ENCODE data around the gene MUC2. TPM values are rescaled to one million over a fixed set of nuclear protein-coding genes. Genes with fewer than 3 reads are reported as not detected.
A peak's percentile ranks its signal among the peaks of the same experiment; 100 is the strongest.

The MUC2 gene
- total RNA-seq, 1 donor from 2014 or later: not detected

GRCh38 chr11:1070594-1071462 lies 3.8 kb upstream of the MUC2 start:
- DNase-seq: peak; percentile 40

DNA sequence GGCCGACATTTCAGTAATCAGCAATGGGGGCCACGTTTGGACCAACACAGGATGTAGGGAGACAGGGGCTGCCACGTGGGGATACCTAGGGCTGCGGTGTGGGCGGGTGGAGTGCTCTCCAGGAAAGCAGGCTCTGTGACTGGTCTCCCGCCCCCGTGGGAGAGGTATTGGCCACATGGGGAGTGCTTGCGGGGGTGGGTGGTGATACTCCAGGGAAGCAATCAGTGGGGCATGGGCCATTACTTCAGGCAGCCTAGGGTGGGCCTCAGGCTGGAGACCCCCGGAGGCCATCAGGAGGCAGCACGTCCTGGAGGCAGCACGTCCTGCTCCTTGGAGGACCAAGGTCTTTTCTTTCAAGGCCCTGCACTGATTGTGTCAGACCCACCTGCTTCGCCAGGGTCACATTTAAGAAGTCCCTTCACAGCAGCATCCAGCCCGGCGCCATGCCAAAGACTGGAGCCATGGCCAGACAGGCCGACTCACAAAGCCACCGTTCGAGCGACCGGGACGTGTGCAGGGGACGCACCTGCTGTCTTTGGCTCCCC lies 3.0 kb upstream of the MUC2 start:
- no peaks in the 10 kb centered on the region for H3K36me3 ChIP-seq
- TF ChIP-seq, protein P1, sequence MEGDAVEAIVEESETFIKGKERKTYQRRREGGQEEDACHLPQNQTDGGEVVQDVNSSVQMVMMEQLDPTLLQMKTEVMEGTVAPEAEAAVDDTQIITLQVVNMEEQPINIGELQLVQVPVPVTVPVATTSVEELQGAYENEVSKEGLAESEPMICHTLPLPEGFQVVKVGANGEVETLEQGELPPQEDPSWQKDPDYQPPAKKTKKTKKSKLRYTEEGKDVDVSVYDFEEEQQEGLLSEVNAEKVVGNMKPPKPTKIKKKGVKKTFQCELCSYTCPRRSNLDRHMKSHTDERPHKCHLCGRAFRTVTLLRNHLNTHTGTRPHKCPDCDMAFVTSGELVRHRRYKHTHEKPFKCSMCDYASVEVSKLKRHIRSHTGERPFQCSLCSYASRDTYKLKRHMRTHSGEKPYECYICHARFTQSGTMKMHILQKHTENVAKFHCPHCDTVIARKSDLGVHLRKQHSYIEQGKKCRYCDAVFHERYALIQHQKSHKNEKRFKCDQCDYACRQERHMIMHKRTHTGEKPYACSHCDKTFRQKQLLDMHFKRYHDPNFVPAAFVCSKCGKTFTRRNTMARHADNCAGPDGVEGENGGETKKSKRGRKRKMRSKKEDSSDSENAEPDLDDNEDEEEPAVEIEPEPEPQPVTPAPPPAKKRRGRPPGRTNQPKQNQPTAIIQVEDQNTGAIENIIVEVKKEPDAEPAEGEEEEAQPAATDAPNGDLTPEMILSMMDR (IDR thresholded peaks at IDR 0.05): no peak
- intact Hi-C loops (cut with DNase I): no loop called here
- H3K27ac ChIP-seq: no peak overlapping the region
- peaks cover 17% of the 10 kb centered on the region for H3K4me1 ChIP-seq
- H3K9me3 ChIP-seq: no peaks in the 10 kb centered on the region
- DNase-seq: peak; percentile 39
- ATAC-seq: no peak
- no peak overlapping the region for H3K4me3 ChIP-seq
- H3K27me3 ChIP-seq: no peaks in the 10 kb centered on the region

More at GRCh38 chr11:1070594-1071462, 3.8 kb upstream of the MUC2 start:
- Histone ChIP-seq H3K4me3 (no peak overlapping the region), H3K36me3 (no peaks in the 10 kb centered on the region), H3K27ac (no peak overlapping the region), H3K9me3 (no peaks in the 10 kb centered on the region), H3K4me1 (peaks cover 17% of the 10 kb centered on the region), H3K27me3 (no peaks in the 10 kb centered on the region)
- ATAC-seq: no peak
- intact Hi-C loops (cut with DNase I): no loop called here
- TF ChIP-seq, protein P1 (IDR thresholded peaks at IDR 0.05): no peak

DNA sequence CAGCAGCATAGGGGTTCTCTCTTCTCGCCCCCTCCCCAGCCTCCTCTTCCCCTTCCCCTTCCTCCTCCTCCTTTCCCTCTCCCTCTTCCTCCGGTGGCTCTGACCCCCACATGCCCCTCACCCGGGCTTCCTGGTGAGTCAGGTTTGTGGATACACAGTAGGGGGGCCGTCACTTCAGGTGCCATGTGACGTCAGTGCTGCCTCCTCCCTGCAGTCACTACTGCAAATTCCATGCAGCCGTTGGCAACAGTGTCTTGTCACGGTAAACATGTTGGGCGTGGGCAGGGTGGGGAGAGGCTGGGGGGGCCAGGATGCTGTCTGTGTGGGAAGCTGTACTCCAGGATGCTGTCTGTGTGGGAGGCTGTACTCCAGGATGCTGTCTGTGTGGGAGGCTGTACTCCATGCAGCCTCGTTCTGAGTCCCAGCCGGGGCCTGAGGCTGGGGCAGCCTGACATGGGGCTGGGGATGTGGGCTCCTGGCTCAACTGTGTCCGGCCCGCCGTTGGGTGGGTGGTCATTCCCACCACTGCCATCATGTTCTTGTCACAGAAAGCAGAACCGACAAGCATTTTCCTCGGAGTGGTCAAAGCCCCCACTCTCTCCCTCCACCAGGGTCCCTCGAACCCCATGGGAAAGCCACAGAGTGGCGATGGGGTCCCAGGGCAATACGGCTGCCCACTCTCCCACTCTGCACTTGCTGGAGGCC lies 2.4 kb upstream of the MUC2 start:
- Histone ChIP-seq H3K4me1 (peaks cover 17% of the 10 kb centered on the region), H3K4me3 (no peak overlapping the region), H3K36me3 (no peaks in the 10 kb centered on the region), H3K27ac (no peak overlapping the region), H3K9me3 (no peaks in the 10 kb centered on the region), H3K27me3 (no peaks in the 10 kb centered on the region)
- intact Hi-C loops (cut with DNase I): no loop called here
- ATAC-seq (no peak), DNase-seq (peak; percentile 56)
- TF ChIP-seq, protein P1 (IDR thresholded peaks at IDR 0.05): no peak

- DNase-seq (peak; percentile 51), ATAC-seq (no peak)
- TF ChIP-seq, protein P1 (IDR thresholded peaks at IDR 0.05): no peak
- Histone ChIP-seq H3K4me1 (peaks cover 17% of the 10 kb centered on the region), H3K4me3 (no peak overlapping the region), H3K27me3 (no peaks in the 10 kb centered on the region), H3K9me3 (no peaks in the 10 kb centered on the region), H3K27ac (no peak overlapping the region), H3K36me3 (no peaks in the 10 kb centered on the region)
- intact Hi-C loops (cut with DNase I): no loop called here
These were observed 1.8 kb upstream of the MUC2 start for GRCh38 chr11:1072821-1073231.

DNA sequence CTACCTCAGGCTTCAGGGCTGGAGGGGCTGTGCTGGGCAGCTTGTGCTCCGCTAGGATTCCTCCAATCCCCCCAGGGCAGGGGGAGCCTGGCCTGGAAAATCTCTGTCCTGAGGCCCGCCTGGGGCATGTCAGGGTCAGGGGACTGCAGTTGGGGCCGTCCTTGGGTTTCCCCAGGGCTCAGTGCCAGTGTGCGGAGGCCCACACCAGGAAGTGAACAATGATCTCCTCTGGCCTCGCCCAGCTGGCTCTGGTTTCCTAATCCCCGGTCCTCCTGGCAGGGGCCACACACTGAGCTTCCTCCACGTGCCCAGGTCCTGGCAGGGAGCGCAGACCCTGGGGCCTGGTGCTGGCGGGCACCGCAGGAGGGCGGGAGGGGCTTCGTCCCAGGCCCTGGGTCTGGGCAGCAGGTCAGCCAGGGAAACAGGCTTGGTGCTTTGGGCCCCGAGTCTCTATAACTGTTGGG lies 1.4 kb upstream of the MUC2 start:
- no peak overlapping the region for H3K27ac ChIP-seq

More for the DNA sequence above, 1.4 kb upstream of the MUC2 start:
- TF ChIP-seq, protein P1 (IDR thresholded peaks at IDR 0.05): no peak
- H3K27me3 ChIP-seq: no peaks in the 10 kb centered on the region
- H3K36me3 ChIP-seq: no peaks in the 10 kb centered on the region
- no peaks in the 10 kb centered on the region for H3K9me3 ChIP-seq
- no peak overlapping the region for H3K4me3 ChIP-seq
- H3K4me1 ChIP-seq: peaks cover 17% of the 10 kb centered on the region
- ATAC-seq (peak; percentile 76), DNase-seq (peak; percentile 85)
- intact Hi-C loops (cut with DNase I): no loop called here
